HEK293 (cell line): ENCODE results near the gene HSFX3.
"Not testable (repeated sequence)": the region's sequence is repeated elsewhere in the genome, so short reads cannot be mapped to it uniquely, and the experiment has no call there.

Experiments used
- CTCF ChIP-seq: fragments of 450-650 bp; formaldehyde crosslinking; IDR thresholded peaks from 2 replicates; pipeline ENCODE4 v1.5.1; 2016; ENCODE audit warnings: missing biosample characterization, missing genetic modification characterization
- ZEB2 ChIP-seq: fragments of 450-650 bp; formaldehyde crosslinking; IDR thresholded peaks from 2 replicates; pipeline ENCODE4 v1.5.1; 2016; ENCODE audit warnings: missing biosample characterization, missing genetic modification characterization
- ZNF121 ChIP-seq: fragments of 450-650 bp; formaldehyde crosslinking; IDR thresholded peaks from 2 replicates; pipeline ENCODE4 v1.5.1; 2016; ENCODE audit warnings: missing biosample characterization, missing genetic modification characterization
- ZNF362 ChIP-seq: fragments of 450-650 bp; formaldehyde crosslinking; IDR thresholded peaks from 2 replicates; pipeline ENCODE4 v1.5.1; 2016; ENCODE audit warnings: missing biosample characterization, missing genetic modification characterization
- ZNF514 ChIP-seq: fragments of 450-650 bp; formaldehyde crosslinking; IDR thresholded peaks from 2 replicates; pipeline ENCODE4 v1.5.1; 2016; ENCODE audit warnings: missing biosample characterization, missing genetic modification characterization

DNA sequence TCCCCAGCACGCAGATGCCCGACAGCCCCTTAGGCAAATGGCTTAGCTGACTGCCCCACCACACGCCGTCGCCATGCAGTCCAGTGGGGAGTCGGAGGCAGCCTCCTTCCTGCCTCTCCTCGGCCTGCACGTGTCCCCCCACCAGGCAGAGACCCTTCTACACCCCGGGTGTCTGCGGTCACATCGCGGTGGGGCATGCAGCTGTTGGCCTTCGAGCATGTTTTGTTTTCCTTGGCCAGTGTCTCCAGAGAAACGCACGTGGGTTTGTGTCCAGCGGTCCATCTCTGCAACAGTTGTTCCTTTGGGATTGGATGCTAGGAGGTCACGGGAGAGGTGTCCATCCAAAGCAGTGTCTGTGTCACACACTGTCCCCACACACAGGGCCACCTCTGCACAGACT, 45.5 kb upstream of the HSFX3 start, which contains the start of gene HSFX2:
- not testable (repeated sequence) for TF ChIP-seq ZEB2; CTCF (tag by site-specific recombination); ZNF121; ZNF514 (tag by site-specific recombination); ZNF362 (tag by site-specific recombination)
